MCF 10A (cell line): ENCODE measurements around the gene RUBCNL. TPM values are rescaled to one million over a fixed set of nuclear protein-coding genes. Genes with fewer than 3 reads are reported as not detected.

Experiments used
- BruUV-seq: library from RNA; stranded (reverse); fragments of 400-500 nt; replicated peaks from 2 replicates; lab custom pipeline; 2021; lab: Mats Ljungman, UMichigan
- CTCF ChIA-PET: fragments of 300-600 bp; sonication (Branson Sonifier 250); formaldehyde crosslinking; extraction: SDS; loops from one replicate; lab custom pipeline; 2021; ENCODE audit warnings: antibody characterized with exemption, inconsistent platforms; lab: Yijun Ruan, JAX
- POLR2A ChIA-PET: fragments of 300-600, 350-650 bp; sonication (Branson Sonifier 250); formaldehyde crosslinking; extraction: SDS; loops from one replicate; lab custom pipeline; 2020; ENCODE audit warnings: antibody characterized with exemption, inconsistent platforms; lab: Yijun Ruan, JAX
- DNase-seq: peaks from one replicate; pipeline ENCODE4 v3.0.0-alpha.2; 2018; ENCODE audit not compliant: unreplicated experiment
- H3K27ac Mint-ChIP-seq: one replicate; pipeline ENCODE4 v1.8.0; 2022; ENCODE audit warnings: mild to moderate bottlenecking, low read depth, mixed read lengths; ENCODE audit not compliant: unreplicated experiment
- H3K27me3 Mint-ChIP-seq: one replicate; pipeline ENCODE4 v1.8.0; 2022; ENCODE audit warnings: mixed read lengths; ENCODE audit not compliant: insufficient read depth, unreplicated experiment
- H3K36me3 Mint-ChIP-seq: one replicate; pipeline ENCODE4 v1.8.0; 2022; ENCODE audit warnings: mild to moderate bottlenecking, moderate library complexity, mixed read lengths; ENCODE audit not compliant: insufficient read depth, unreplicated experiment
- H3K4me1 Mint-ChIP-seq: one replicate; pipeline ENCODE4 v1.8.0; 2022; ENCODE audit warnings: mixed read lengths; ENCODE audit not compliant: insufficient read depth, unreplicated experiment
- H3K4me3 Mint-ChIP-seq: one replicate; pipeline ENCODE4 v1.8.0; 2022; ENCODE audit warnings: mild to moderate bottlenecking, moderate library complexity, mixed read lengths; ENCODE audit not compliant: unreplicated experiment
- H3K9me3 Mint-ChIP-seq: one replicate; pipeline ENCODE4 v1.8.0; 2022; ENCODE audit warnings: mixed read lengths; ENCODE audit not compliant: unreplicated experiment
- CTCF ChIP-seq: fragments of 200-600 bp; IDR thresholded peaks from one replicate; pipeline ENCODE4 v1.8.0; 2022; ENCODE audit warnings: antibody characterized with exemption, mild to moderate bottlenecking; ENCODE audit not compliant: unreplicated experiment
- intact Hi-C: fragments of 100-400 bp; cut with micrococcal nuclease; formaldehyde crosslinking; loops from 2 replicates; pipeline ENCODE4 v1.14.1; 2022
- total RNA-seq: library from RNA; stranded (reverse); gene quantifications from 2 replicates; pipeline ENCODE4 v1.2.3, GENCODE V29; 2022

RUBCNL gene
- total RNA-seq, 1 experiment from 2014 or later, result 0.37 TPM

DNA sequence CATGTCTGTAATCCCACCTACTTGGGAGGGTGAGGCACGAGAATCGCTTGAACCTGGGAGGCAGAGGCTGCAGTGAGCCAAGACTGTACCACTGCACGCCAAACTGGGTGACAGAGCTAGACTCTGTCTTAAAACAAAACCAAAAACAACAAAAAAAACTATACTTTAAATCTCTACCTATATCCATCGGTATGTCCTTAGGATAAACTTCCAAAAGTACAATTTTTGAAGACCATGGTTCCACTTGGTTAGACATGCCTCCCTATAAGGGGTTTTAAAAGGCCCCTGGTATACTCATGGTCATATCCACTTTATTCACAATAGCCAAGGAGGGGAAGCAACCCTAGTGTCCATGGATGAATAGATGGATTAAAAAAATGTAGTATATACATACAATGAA is 39.8 kb downstream of the RUBCNL start:
- H3K36me3 Mint-ChIP-seq, result peaks cover 5% of the 10 kb centered on the region
- TF ChIP-seq CTCF, result no peak
- no peak for DNase-seq
- ChIA-PET CTCF (no interaction called here), POLR2A (no interaction called here)
- BruUV-seq, result no TSS peak
- no peak overlapping the region for H3K27ac Mint-ChIP-seq
- H3K9me3 Mint-ChIP-seq, result peaks cover 11% of the 10 kb centered on the region
- no peak overlapping the region for H3K4me3 Mint-ChIP-seq
- H3K4me1 Mint-ChIP-seq, result no peaks in the 10 kb centered on the region
- intact Hi-C loops, result no loop called here
- H3K27me3 Mint-ChIP-seq, result no peaks in the 10 kb centered on the region

- TF ChIP-seq CTCF, result no peak
- H3K9me3 Mint-ChIP-seq, result peaks cover 11% of the 10 kb centered on the region
- H3K27ac Mint-ChIP-seq, result no peak overlapping the region
- ChIA-PET CTCF (interaction anchor here (0.6 to 0.9 kb wide), 3 partner anchors 11 to 781 kb away, joined by 3 to 6 read pairs (median 5); no protein-coding TSS in a partner anchor), POLR2A (interaction anchor here (0.9 to 1.2 kb wide), 2 partner anchors 9 to 123 kb away, joined by 3 to 4 read pairs; no protein-coding TSS in a partner anchor)
- no peak for DNase-seq
- H3K4me3 Mint-ChIP-seq, result no peak overlapping the region
- H3K27me3 Mint-ChIP-seq, result no peaks in the 10 kb centered on the region
- H3K4me1 Mint-ChIP-seq, result no peaks in the 10 kb centered on the region
- intact Hi-C loops, result no loop called here
- H3K36me3 Mint-ChIP-seq, result no peaks in the 10 kb centered on the region
- BruUV-seq, result no TSS peak
Measured at GRCh38 chr13:46345866-46346265, 41.2 kb downstream of the RUBCNL start.

DNA sequence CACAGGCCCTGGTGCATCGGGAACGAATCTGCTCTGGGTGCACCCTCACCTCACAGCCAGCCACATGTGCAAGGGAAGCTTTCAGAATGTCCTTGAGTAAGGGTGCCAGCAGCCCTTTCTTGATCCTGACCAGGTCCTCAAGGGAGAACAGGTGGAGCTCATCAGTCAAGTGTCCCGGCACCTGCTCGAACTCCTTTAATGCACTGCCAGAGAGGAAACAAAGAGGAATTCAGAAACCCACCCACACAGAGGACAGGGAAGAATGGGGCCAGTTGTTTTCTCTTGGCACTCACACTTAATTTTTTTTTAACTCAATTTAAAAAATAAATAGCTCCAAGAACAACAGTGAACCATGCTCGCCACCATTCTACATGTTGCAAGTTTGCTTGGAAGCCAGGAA is 41.7 kb downstream of the RUBCNL start:
- Mint-ChIP-seq H3K27ac (no peak overlapping the region), H3K4me3 (no peak overlapping the region), H3K9me3 (peaks cover 11% of the 10 kb centered on the region), H3K27me3 (no peaks in the 10 kb centered on the region), H3K4me1 (no peaks in the 10 kb centered on the region), H3K36me3 (no peaks in the 10 kb centered on the region)
- ChIA-PET POLR2A (interaction anchor here (0.9 to 1.2 kb wide), 2 partner anchors 9 to 124 kb away, joined by 3 to 4 read pairs; no protein-coding TSS in a partner anchor), CTCF (interaction anchor here (0.6 to 0.9 kb wide), 3 partner anchors 12 to 780 kb away, joined by 3 to 6 read pairs (median 5); no protein-coding TSS in a partner anchor)
- no TSS peak for BruUV-seq
- intact Hi-C loops, result no loop called here
- DNase-seq, result no peak
- TF ChIP-seq CTCF, result no peak

GRCh38 chr13:46343279-46343994 is 43.6 kb downstream of the RUBCNL start:
- no TSS peak for BruUV-seq
- H3K27me3 Mint-ChIP-seq, result no peaks in the 10 kb centered on the region
- no peak for DNase-seq
- POLR2A ChIA-PET, result interaction anchor here (0.7 kb wide), 1 partner anchor 964 kb away, joined by 3 read pairs; no protein-coding TSS in a partner anchor
- H3K9me3 Mint-ChIP-seq, result peaks cover 7% of the 10 kb centered on the region
- TF ChIP-seq CTCF, result no peak
- H3K4me3 Mint-ChIP-seq, result no peak overlapping the region
- CTCF ChIA-PET, result interaction anchor here (0.6 kb wide), 1 partner anchor 207 kb away, joined by 3 read pairs; no protein-coding TSS in a partner anchor
- intact Hi-C loops, result no loop called here
- H3K4me1 Mint-ChIP-seq, result no peaks in the 10 kb centered on the region
- no peaks in the 10 kb centered on the region for H3K36me3 Mint-ChIP-seq
- H3K27ac Mint-ChIP-seq, result no peak overlapping the region
